Osteoblast (primary cell): Measurements from ENCODE around the gene C2CD3. TPM values are rescaled to one million over a fixed set of nuclear protein-coding genes. Genes with fewer than 3 reads are reported as not detected.
A peak's percentile ranks its signal among the peaks of the same experiment; 100 is the strongest.

ENCODE experiments used
- DNase-seq: peaks from one replicate; pipeline ENCODE4 v3.0.0; 2011; ENCODE audit warnings: low spot score, mixed read lengths; ENCODE audit not compliant: insufficient read length; ENCODE audit errors: missing footprints
- H2AFZ ChIP-seq: 2 replicates; pipeline ENCODE4 v1.6.0; 2011; ENCODE audit warnings: mild to moderate bottlenecking, low read length
- H3K27ac ChIP-seq: 2 replicates; pipeline ENCODE4 v1.5.1; 2011; ENCODE audit warnings: mild to moderate bottlenecking, low read depth, low read length, moderate library complexity
- H3K27me3 ChIP-seq: 2 replicates; pipeline ENCODE4 v1.6.0; 2012; ENCODE audit warnings: mild to moderate bottlenecking, control low read depth, inconsistent platforms, low read length, moderate library complexity; ENCODE audit not compliant: insufficient read depth
- H3K36me3 ChIP-seq: 2 replicates; pipeline ENCODE4 v1.5.1; 2011; ENCODE audit warnings: mild to moderate bottlenecking, low read length, control low read depth, moderate library complexity; ENCODE audit not compliant: insufficient read depth
- H3K4me1 ChIP-seq: 2 replicates; pipeline ENCODE4 v1.5.1; 2011; ENCODE audit warnings: mild to moderate bottlenecking, low read length, control low read depth, moderate library complexity; ENCODE audit not compliant: insufficient read depth
- H3K4me2 ChIP-seq: 2 replicates; pipeline ENCODE4 v1.6.0; 2011; ENCODE audit warnings: mild to moderate bottlenecking, low read length; ENCODE audit not compliant: insufficient read depth
- H3K4me3 ChIP-seq: fragments of 200-600 bp; sonication (generic); 3 replicates; pipeline ENCODE4 v1.5.1; 2012; ENCODE audit warnings: mild to moderate bottlenecking, low read length, inconsistent platforms; ENCODE audit not compliant: insufficient read depth
- H3K79me2 ChIP-seq: 2 replicates; pipeline ENCODE4 v1.6.0; 2012; ENCODE audit warnings: mild to moderate bottlenecking, low read length, control low read depth, inconsistent platforms; ENCODE audit not compliant: insufficient read depth
- H3K9me3 ChIP-seq: 2 replicates; pipeline ENCODE4 v1.5.1; 2011; ENCODE audit warnings: low read depth, low read length, control low read depth
- H4K20me1 ChIP-seq: 2 replicates; pipeline ENCODE4 v1.6.0; 2012; ENCODE audit warnings: mild to moderate bottlenecking, low read length, control low read depth; ENCODE audit not compliant: insufficient read depth
- CTCF ChIP-seq: IDR thresholded peaks from 2 replicates; pipeline ENCODE4 v1.5.1; 2011; ENCODE audit warnings: mild to moderate bottlenecking, low read depth, low read length, moderate library complexity; ENCODE audit errors: extremely low read depth
- total RNA-seq: library from RNA; depleted of rRNA; stranded (reverse); fragments of >200 nt; gene quantifications from 2 replicates; pipeline ENCODE4 v1.2.3, GENCODE V29; 2012

The C2CD3 gene
- total RNA-seq, 1 donor: 14.1 TPM

DNA sequence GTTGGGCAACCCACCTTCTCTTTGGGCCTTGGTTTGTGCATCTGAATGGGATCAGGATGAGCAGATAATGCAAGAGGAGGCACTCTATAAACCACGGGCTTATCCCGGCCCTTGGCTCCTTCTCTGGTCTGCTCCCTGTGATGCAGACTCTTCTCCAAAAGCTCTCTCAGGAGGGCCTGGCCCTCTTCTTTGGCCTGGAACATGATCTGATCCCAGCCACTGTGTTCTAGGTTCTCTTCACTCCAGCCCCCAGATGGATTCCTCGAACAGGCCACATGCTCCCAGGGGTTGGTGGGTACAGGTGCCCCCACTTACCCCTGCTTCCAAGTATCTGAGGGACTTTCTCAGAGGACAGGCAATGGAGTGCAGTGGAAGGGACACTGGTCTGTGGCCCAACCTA is 153.2 kb downstream of the C2CD3 start:
- Histone ChIP-seq H3K36me3 (peaks cover under 1% of the 10 kb centered on the region), H4K20me1 (no peaks in the 10 kb centered on the region), H3K27me3 (no peaks in the 10 kb centered on the region), H3K27ac (peak overlapping the region; percentile 68), H3K9me3 (no peaks in the 10 kb centered on the region), H2AFZ (no peak overlapping the region), H3K4me2 (no peak overlapping the region), H3K79me2 (no peaks in the 10 kb centered on the region), H3K4me1 (peaks cover 26% of the 10 kb centered on the region), H3K4me3 (no peak overlapping the region)
- DNase-seq: no peak
- TF ChIP-seq CTCF: no peak

DNA sequence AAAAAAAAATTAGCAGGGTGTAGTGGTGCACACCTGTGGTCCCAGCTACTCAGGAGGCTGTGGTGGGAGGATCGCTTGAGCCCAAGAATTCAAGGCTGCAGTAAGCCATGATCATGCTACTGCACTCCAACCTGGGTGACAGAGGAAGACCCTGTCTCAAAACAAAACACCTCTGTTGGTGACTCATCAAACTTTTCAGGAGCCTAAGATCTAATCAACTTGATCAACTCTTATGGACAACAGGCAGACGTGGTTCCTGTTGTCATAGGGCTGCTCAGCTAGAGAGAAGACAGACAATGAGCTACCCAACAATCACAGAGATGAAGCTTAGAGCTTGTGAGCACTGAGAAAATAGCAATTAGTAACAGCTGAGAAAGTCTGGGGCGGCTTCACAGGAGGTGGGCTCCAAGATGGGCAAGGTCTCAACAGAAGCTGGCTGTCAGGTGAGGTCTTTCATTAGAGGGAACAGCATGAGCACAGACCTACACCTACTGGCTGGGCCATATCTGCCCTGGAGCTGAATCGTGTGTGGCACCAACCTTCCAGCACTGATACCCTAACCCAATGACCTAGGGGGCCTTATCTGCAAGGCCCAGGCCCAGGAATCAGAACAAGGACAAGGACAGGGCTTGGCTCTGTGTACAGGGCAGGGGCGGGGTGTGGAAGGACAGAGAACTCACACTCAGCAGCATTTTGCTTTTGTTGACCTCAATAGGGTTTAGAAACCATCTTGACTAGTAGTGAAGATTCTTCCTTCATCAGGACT is 154.7 kb downstream of the C2CD3 start:
- peaks cover 32% of the 10 kb centered on the region for H3K4me1 ChIP-seq
- H3K9me3 ChIP-seq: no peaks in the 10 kb centered on the region
- no peak overlapping the region for H3K27ac ChIP-seq
- no peak overlapping the region for H2AFZ ChIP-seq
- peaks cover 5% of the 10 kb centered on the region for H3K36me3 ChIP-seq
- no peak for DNase-seq
- no peaks in the 10 kb centered on the region for H3K79me2 ChIP-seq
- no peak overlapping the region for H3K4me3 ChIP-seq
- H3K4me2 ChIP-seq: no peak overlapping the region
- TF ChIP-seq CTCF: no peak
- H3K27me3 ChIP-seq: no peaks in the 10 kb centered on the region
- H4K20me1 ChIP-seq: no peaks in the 10 kb centered on the region

GRCh38 chr11:74014880-74015279 is 155.9 kb downstream of the C2CD3 start:
- Histone ChIP-seq H3K4me1 (peaks cover 26% of the 10 kb centered on the region), H3K36me3 (peaks cover 5% of the 10 kb centered on the region), H3K9me3 (no peaks in the 10 kb centered on the region), H3K4me2 (no peak overlapping the region), H4K20me1 (no peaks in the 10 kb centered on the region), H3K27ac (no peak overlapping the region), H3K79me2 (no peaks in the 10 kb centered on the region), H2AFZ (no peak overlapping the region), H3K4me3 (no peak overlapping the region), H3K27me3 (no peaks in the 10 kb centered on the region)
- no peak for DNase-seq
- TF ChIP-seq CTCF: no peak

DNA sequence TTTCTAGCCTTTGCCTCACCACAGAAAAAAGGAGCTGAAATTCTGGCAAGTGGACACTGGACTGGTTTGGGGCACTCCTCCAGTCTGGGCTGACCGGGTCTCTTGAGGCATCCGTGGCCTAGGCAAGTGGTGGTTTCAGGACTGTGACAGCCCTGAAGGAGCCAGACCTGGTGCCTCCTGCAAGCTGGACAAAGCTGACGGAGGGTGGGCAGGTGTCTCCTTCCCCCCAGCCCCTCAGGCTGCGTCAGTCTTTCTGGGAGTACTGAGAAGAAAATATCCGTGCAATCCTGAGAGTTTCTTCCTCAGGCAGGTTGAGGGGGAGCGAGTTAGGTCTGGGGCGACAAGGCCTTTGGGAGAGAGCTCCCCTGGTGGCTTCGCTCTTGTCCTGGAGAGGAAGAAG is 157.7 kb downstream of the C2CD3 start:
- DNase-seq: no peak
- Histone ChIP-seq H3K4me3 (no peak overlapping the region), H3K4me2 (no peak overlapping the region), H3K36me3 (peaks cover 5% of the 10 kb centered on the region), H3K9me3 (no peaks in the 10 kb centered on the region), H3K4me1 (peaks cover 9% of the 10 kb centered on the region), H3K27me3 (no peaks in the 10 kb centered on the region), H3K27ac (no peak overlapping the region), H3K79me2 (no peaks in the 10 kb centered on the region), H2AFZ (no peak overlapping the region), H4K20me1 (no peaks in the 10 kb centered on the region)
- no peak for TF ChIP-seq CTCF
